AG10803 (cell line): ENCODE results near the gene KCNG2.

Experiments
- DNase-seq: peaks from one replicate; pipeline ENCODE4 v3.0.0; 2010; ENCODE audit warnings: low read depth
- H3K4me3 ChIP-seq: 2 replicates; pipeline ENCODE4 v1.5.1; 2011; ENCODE audit warnings: mild to moderate bottlenecking, low read length, control low read depth
- TF ChIP-seq, protein P1 (sequence below): conservative IDR thresholded peaks from 2 replicates; pipeline ENCODE4 v1.5.1; 2011; ENCODE audit warnings: mild to moderate bottlenecking, low read length, control low read depth, inconsistent platforms

Gene KCNG2

DNA sequence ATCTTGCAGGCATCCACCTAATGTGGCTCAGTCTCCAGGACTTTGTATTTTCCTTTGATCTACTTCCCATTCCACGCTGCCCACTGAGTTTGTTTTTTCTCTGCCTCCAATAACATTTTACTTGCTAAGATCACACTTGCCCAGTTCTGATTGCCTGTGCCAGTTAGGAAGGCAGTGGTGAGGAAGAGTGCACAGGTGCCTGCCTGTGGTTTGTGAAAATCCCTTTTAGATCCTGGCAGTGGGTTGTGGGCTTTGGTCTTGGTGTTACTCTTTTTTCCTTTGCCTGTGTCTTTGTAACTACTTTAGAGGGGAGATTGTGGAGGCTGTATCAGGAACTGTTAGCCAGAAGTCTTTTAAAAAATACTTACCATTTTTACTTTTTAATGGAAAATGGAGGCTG is 36.9 kb upstream of the KCNG2 start:
- H3K4me3 ChIP-seq = no peak overlapping the region
- DNase-seq = no peak
- TF ChIP-seq, protein P1, sequence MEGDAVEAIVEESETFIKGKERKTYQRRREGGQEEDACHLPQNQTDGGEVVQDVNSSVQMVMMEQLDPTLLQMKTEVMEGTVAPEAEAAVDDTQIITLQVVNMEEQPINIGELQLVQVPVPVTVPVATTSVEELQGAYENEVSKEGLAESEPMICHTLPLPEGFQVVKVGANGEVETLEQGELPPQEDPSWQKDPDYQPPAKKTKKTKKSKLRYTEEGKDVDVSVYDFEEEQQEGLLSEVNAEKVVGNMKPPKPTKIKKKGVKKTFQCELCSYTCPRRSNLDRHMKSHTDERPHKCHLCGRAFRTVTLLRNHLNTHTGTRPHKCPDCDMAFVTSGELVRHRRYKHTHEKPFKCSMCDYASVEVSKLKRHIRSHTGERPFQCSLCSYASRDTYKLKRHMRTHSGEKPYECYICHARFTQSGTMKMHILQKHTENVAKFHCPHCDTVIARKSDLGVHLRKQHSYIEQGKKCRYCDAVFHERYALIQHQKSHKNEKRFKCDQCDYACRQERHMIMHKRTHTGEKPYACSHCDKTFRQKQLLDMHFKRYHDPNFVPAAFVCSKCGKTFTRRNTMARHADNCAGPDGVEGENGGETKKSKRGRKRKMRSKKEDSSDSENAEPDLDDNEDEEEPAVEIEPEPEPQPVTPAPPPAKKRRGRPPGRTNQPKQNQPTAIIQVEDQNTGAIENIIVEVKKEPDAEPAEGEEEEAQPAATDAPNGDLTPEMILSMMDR = no peak

DNA sequence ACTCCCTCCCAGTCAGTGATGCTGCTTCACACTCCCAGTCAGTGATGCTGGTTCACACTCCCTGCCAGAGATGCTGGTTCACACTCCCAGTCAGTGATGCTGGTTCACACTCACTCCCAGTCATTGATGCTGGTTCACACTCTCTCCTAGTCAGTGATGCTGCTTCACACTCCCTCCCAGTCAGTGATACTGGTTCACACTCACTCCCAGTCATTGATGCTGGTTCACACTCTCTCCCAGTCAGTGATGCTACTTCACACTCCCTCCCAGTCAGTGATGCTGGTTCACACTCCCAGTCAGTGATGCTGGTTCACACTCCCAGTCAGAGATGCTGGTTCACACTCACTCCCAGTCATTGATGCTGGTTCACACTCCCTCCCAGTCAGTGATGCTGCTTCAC is 34.3 kb upstream of the KCNG2 start:
- TF ChIP-seq, protein P1 = no peak
- no peak overlapping the region for H3K4me3 ChIP-seq
- peak; percentile 5 for DNase-seq

DNA sequence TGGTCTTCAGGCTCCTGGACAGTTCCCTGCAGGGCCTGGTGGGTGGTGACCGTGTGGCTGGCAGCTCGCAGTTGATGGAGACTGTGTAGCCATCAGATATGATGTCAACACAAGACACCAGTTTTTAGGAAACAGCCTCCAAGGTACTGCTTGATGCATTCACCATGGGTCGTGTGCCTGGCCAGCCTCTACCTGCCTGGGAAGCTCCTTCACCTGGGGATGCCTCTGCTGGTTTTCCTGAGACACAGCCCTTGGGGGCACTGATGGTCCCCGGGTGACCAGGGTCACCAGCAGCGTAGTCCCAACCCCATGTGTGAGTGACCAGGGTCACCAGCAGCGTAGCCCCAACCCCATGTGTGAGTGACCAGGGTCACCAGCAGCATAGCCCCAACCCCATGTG is 33.6 kb upstream of the KCNG2 start:
- DNase-seq = no peak
- TF ChIP-seq, protein P1 = no peak

DNA sequence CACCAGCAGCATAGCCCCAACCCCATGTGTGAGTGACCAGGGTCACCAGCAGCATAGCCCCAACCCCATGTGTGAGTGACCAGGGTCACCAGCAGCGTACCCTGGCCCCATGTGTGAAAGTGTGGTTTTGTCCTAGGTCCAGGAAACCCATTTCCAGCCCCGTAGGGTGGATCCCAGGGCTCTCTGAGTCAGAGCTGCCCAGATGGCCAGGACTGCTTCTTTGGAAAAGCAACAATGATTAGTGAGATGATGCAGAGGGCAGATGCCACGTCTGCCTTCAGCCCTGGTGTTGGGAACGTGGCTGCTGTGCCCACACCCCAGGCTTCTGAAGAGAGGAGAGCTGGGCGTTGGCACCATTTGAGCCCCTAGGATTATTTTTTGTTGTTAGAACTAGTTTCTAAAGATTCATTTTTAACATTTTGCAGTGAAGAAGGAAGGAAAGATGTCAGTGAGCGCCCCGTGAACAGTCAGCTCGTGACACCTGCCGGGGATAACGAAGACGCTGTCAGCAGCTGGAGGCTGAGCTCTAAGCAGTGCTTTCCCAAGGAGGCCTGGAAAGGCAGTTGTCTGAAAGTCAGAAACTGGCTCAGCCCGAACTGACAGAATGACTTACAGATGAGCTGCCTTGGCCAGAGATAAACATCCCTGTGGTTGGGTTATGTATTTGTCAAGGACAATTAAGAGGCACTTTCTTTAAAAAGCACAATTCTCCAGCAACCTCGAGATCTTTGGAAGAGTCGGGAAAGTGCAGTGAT is 32.1 kb upstream of the KCNG2 start:
- DNase-seq = peak; percentile 73
- peak overlapping the region; percentile 18; the same call in 1 of the 2 replicates for H3K4me3 ChIP-seq
- TF ChIP-seq, protein P1 = no peak

More for the DNA sequence above, 33.6 kb upstream of the KCNG2 start:
- no peak overlapping the region for H3K4me3 ChIP-seq

DNA sequence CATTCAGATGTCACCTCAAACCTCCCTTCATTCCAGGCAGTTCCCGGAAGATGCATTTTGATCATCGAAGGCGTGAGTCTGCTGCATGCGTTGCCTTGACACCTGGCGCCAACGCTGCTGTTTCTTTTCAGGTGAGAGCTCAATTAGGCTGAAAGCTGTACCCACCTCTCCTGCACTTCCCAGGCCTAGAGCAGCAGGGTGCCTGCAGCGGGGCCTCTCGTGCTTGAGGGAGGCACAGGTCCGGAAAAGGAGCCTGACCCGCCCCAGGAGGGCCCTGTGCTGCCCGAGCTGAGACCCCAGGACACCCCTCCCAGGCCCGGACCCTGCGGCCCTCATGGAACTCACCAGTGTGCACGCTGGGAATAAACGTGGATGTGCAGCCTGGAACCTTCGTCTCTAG is 31.4 kb upstream of the KCNG2 start:
- TF ChIP-seq, protein P1 = no peak
- DNase-seq = no peak
- H3K4me3 ChIP-seq = no peak overlapping the region

DNA sequence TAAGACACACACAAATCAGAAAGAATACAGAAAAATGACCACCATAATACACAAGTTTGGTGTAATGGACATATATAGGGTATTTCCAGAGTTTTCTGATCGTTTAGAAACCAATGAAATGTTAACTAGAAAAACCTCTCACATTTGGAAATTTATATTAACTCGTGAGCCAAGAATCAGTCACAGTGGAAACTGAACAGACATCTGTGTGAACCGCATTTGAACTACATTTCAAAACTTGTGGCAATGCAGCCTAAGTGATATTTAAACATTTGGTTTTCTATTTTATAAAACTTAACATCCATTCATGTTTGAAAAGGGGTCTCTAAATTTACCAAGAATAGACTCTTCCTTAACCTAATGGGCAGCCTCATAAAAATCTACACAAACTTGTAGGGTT is 29.0 kb upstream of the KCNG2 start:
- TF ChIP-seq, protein P1 = no peak
- DNase-seq = no peak
- H3K4me3 ChIP-seq = no peak overlapping the region
